GM23338 (cell line): ENCODE results near the gene TANGO6.

Experiments used
- CREB1 ChIP-seq: fragments of 250-450 bp; sonication (Bioruptor Pico); IDR thresholded peaks from 2 replicates; pipeline ENCODE4 v1.5.0; 2020; ENCODE audit warnings: low read depth, mild to moderate bottlenecking, moderate library complexity
- CTCF ChIP-seq, 2 experiments: fragments of 200-600 bp in 1 of 2; sonication (generic) in 1 of 2; conservative IDR thresholded peaks; 2 replicates each; pipeline versions ENCODE4 v1.5.1 to v1.6.1; 2016 to 2017; ENCODE audit warnings: antibody characterized with exemption in 2 of 2, low read depth in 2 of 2, mild to moderate bottlenecking in 2 of 2, moderate library complexity in 1 of 2
- EZH2 ChIP-seq: fragments of 200-600 bp; sonication (generic); IDR thresholded peaks from one replicate; pipeline ENCODE4 v1.8.0; 2017; ENCODE audit warnings: antibody characterized with exemption, mild to moderate bottlenecking, low read depth; ENCODE audit not compliant: unreplicated experiment
- JUNB ChIP-seq: IDR thresholded peaks from one replicate; pipeline ENCODE4 v1.6.1; 2016; ENCODE audit warnings: antibody characterized with exemption; ENCODE audit not compliant: unreplicated experiment

- TF ChIP-seq EZH2 (no peak), CTCF (conservative IDR thresholded peaks at IDR 0.05; ENCODE audit: low read depth in 2 of 2) (no peak), JUNB (no peak), CREB1 (no peak)
These were observed 111.7 kb downstream of the TANGO6 start for GRCh38 chr16:68954911-68955635.
